GM12892 (cell line): Measurements from ENCODE around the gene ARHGEF6.

Experiments used
- DNase-seq: peaks from one replicate; pipeline ENCODE4 v3.0.0; 2011; ENCODE audit not compliant: insufficient read length
- FAIRE-seq: peaks from 2 replicates; lab custom pipeline; 2011; peaks lifted over from hg19 to GRCh38; lab: Jason Lieb, UNC
- POLR2A ChIP-seq: IDR thresholded peaks from 2 replicates; pipeline ENCODE4 v1.6.1; 2011; ENCODE audit warnings: low read depth, low read length, control low read depth
- POLR2AphosphoS5 ChIP-seq: IDR thresholded peaks from 2 replicates; pipeline ENCODE4 v1.6.1; 2011; ENCODE audit warnings: low read depth, low read length, control low read depth
- TAF1 ChIP-seq: IDR thresholded peaks from 2 replicates; pipeline ENCODE4 v1.6.1; 2011; ENCODE audit warnings: low read depth, mild to moderate bottlenecking, control low read depth, low read length, borderline replicate concordance

The ARHGEF6 gene

DNA sequence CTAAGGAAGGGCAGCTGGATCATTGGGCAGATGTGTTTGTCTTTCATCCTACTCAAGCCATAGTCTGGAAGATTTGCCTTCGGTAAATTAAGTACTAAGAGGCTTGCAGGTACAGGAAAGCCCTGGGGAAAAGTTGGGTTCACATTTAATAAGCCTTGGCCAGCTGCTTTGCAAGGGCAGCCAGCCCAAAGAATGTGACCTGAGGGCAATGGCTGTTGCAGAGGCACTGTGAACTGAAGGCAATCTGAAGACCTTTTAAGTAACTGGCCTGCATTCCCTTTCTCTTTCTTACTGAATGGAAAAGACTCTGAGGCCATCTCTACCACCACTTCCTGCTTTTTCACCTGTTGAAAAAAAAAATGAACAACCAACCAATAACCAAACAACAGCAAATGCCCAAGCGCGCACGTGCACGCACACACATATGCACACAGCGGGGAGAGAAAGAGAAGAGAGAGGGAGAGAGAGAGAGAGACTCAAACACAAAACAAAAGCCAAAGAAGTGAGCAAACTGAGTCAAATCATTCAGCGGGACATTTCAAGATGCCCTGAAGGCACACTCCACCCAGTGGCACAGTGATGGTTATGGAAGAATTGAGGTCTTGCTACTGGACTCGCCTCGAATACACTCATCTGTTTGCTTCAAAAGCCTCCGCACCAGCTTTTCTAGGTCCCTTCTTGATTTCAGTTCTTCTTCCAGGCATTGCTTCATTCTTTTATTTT is 113.1 kb downstream of the ARHGEF6 start:
- no peak for FAIRE-seq
- no peak for TF ChIP-seq POLR2AphosphoS5
- TF ChIP-seq POLR2A = no peak
- TF ChIP-seq TAF1 = no peak
- no peak for DNase-seq

DNA sequence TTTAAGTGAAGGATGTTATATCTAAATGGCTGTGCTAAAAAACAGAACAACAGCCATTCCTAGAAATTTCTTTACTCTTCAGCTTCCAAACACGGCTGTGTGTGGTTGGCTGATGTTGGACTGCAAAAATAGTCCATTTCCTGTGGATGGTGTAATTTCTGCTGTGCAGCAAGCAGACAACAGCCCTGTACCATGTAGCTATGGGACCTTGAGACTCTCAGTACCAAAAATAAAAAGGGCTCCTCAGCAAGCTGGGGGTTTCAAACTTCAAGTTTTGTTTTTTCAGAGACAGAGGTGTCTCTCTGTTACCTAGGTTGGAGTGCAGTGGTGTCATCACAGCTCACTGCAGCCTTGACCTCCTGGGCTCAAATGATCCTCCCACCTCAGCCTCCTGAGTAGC is 114.6 kb downstream of the ARHGEF6 start:
- no peak for TF ChIP-seq POLR2AphosphoS5
- DNase-seq = no peak
- FAIRE-seq = peak; percentile 17

DNA sequence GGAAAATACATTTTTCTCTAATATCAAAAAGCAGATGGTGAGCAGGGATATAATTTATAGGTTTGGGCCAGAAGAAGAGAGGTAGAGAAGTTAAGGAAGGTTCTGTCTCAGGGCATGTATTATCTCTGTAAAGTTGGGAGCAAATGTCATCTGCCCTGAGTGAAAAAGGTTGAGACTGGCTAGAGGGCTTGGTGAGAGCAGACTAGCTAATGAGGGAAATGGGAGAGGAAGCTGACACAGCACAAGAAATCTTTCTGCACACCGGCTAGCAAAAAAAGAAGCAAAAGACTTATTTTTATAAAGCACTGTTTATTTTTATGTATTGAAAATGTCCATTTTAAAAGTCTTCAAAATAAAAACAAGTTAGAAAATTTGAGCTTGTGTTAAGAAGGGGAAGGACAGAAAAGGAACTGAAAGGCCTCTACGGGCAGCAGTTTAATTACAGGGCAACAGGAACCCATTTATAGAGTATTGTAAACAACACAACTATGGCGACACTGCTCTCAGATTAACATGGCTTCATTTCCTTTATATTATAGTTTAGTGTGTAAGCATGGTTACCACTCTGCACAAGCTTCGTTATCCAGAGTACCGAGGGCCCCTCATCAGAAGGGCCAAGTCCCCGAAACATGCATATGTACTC is 115.4 kb downstream of the ARHGEF6 start:
- peak; percentile 17 for FAIRE-seq
- DNase-seq = no peak
- TF ChIP-seq TAF1 = no peak

DNA sequence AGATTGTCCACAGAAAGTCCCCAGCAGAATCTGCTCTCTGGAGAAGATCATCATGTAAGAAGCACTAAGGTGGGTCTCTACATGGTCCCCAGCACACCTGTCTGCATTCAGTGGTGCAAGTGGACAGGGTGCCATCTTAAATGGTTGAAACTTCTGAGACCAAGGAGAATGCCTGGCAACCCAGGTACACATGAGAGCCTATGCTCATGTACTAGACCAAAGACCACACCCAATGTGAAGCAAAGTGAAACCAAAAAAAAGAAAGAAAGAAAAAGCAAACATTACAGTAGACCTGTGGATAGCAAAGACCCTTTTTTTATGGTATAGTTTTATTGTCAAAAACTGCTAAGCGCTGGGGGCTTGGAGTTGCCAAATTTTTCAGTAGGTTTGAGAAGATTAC is 117.8 kb downstream of the ARHGEF6 start:
- DNase-seq (no peak), FAIRE-seq (peak; percentile 78)
- TF ChIP-seq TAF1 (no peak), POLR2A (no peak), POLR2AphosphoS5 (no peak)

DNA sequence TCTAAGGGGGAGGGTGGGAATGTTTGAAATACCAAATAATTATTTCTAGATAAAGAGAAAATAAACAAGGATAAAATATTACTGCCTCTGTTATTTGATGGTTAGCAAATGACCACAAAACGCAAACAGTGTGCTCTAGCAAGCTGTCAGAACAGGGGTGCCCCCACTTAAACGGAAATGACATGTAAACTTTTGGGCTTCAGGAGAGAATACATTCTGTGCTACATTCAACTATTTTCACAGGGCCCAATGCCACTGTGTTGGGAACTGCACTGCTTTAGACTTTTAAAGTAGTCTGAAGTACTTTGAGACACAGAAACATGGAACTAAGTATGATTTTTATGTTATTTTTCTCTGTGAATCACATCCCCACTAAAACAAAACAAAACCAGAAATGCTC is 118.6 kb downstream of the ARHGEF6 start:
- FAIRE-seq (peak; percentile 76), DNase-seq (no peak)
- TF ChIP-seq TAF1 (no peak), POLR2AphosphoS5 (no peak), POLR2A (no peak)

DNA sequence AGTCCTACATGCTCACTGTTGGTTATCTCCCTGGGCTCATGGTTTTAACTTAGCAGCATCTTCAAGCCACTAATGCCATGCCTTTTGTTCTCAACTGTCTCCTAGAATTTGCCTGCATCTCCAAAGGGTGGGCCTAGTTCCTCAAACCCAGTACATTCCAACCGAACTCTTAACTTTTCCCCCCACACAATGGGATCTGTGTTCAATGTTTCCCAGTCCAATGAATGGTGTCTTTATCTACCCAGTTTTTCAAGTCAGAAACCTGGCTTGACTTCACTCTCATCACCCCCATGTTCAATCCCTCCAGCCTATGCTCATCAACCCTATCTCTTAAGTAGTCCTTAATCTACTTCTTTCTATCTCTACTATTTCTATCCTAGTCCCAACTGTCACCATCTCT is 119.8 kb downstream of the ARHGEF6 start:
- DNase-seq = no peak
- TF ChIP-seq TAF1 (no peak), POLR2AphosphoS5 (no peak), POLR2A (no peak)
- no peak for FAIRE-seq

DNA sequence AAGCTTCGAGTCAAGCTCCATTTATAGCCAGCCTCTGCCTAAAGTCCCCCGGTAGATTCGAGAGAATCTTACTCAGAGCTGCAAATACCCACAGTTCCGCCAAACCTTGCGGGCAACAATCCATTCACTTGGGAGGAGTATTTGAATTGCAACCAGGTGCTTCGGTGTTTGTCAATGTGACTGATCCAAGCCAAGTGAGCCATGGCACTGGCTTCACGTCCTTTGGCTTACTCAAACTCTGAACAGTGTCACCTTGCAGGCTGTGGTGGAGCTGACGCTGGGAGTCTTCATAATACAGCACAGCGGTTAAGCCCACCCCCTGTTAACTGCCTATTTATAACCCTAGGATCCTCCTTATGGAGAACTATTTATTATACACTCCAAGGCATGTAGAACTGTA is 121.6 kb downstream of the ARHGEF6 start:
- FAIRE-seq (peak; percentile 38), DNase-seq (no peak)
- TF ChIP-seq POLR2A (no peak), TAF1 (no peak), POLR2AphosphoS5 (no peak)

DNA sequence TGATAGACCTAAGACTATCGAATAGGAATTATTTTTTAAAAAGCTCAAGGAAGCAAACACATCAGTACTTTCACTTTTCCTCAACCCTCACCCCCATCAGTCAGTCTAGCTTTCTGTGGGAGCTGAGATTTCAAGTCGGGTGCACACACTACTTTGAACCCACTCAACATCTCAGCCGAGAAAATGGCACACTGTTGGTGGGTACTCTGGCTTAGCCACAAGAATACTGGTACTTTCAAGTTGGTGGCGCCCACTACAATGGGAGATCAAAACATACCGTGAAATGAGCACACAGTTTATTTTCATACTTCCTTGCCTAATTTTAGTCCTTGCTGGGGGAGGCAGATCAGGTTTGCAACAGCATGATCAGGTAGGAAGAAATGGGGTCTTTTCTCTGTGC is 122.6 kb downstream of the ARHGEF6 start:
- DNase-seq = no peak
- FAIRE-seq = no peak
- no peak for TF ChIP-seq POLR2A
- TF ChIP-seq POLR2AphosphoS5 = no peak
- TF ChIP-seq TAF1 = no peak

DNA sequence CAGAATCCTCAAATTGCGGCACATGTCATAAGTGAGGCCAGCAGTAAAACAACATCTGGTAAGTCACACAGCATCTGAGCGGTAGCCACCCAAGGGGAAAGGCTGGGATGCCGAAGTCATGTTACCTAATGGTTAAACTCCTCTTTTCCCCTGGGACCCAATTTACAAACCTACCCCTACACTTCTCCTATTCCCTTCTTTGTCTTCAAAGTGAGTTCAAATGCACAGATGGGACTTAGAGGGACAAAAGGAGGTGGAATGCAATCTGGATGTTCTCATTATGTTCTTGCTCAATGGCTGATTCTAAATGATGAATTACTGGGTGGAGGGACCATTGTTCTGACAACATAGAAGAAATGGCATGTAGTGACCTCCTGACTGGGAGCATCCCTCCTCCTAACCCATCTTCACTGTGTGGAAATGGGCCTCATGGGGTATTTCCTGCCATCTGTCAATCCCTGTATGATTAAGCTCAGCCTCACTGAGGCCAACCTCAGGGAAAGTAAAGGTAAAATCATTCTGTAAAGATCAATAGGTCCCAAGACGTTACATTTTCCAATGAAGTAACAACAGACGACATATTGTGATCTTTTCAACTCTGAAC is 124.3 kb downstream of the ARHGEF6 start:
- DNase-seq (no peak), FAIRE-seq (no peak)
- TF ChIP-seq POLR2A = no peak

DNA sequence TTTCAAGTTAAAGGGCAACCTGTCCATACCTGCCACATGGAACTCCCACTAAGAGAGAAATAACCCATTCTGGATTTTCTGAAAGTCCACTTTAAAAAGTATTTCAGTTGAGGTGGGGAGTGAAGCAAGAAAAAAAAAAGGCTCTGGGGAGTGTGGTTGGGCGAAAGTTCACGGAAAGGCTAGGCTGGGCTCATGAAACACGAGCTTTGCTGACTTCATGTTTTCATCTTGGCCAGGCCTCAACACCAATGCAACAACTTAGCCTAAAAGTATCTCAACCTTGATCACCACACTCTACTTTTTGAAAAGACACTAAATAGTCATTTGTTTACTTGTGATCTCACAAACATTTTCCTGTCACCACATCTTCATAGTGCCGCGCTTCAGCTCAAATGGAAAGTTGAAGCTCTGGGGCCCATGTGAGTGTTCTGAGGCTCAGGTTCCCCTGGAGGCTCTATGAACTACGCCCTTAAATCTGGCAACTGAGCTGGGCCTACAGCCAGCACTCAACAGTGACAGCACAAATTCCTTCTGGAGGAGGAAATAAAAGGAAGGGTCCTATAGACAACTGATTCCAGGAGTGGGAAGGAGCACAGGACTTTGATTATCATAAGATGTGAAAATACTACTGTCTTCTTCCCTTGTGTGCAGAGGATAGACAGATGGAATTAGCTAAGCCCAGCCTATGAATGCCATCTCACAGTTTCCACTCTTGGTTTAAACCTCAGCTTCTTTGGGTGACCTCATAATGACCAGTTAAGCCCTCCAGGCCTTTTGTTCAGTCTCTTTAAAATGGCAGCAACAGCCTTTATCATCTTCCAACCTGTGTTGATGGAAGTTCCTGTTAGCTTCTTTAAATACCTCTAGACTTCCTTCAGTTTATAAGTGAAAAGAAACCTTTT is 127.7 kb downstream of the ARHGEF6 start:
- DNase-seq (no peak), FAIRE-seq (no peak)
- TF ChIP-seq POLR2AphosphoS5 = no peak
- TF ChIP-seq POLR2A = no peak
- TF ChIP-seq TAF1 = no peak

DNA sequence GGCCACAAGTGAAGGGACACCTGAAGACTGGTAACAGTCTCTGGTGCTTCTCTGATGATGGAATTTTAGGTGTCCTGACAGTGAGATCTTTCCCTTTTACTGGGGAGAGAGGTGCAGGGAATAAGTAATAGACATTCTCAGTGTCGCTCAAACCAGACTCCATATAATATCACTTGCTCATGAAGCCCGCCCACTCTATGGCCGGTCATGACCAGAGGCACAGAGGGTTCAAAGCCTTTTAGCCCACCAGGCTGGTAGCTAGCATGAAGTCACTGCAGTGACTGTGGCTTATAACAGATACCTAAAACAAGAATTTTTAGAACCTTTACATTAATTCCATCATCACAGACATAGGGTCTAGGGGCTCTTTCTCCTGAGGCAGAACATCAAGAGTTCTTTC is 129.9 kb downstream of the ARHGEF6 start:
- DNase-seq (no peak), FAIRE-seq (no peak)
- TF ChIP-seq POLR2AphosphoS5 (no peak), TAF1 (no peak), POLR2A (no peak)

DNA sequence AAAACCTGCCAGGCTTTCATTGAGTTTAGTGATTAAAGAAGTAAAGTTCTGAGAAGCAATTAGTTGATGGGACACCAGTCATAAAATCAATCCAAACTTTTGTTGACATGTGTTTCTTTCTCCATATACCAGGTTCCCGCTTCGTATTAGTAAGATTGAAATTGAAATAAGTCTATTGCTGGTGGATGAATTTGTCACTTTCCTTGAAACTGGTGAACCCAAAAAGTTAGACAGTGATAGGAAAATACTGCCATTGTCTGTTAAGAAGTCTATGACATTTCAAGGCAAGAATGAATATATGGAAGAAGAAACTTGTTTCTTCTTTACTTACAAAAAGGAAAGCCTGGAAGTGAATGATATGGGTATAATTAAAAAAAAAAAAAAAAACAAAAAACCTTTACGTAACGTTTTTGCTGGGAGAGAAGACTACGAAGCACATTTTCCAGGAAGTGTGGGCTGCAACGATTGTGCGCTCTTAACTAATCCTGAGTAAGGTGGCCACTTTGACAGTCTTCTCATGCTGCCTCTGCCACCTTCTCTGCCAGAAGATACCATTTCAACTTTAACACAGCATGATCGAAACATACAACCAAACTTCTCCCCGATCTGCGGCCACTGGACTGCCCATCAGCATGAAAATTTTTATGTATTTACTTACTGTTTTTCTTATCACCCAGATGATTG is 132.9 kb downstream of the ARHGEF6 start, which contains the start of gene CD40LG:
Gene CD40LG, plus strand, starts transcription at position 482 of the 684 bp plus-strand sequence. Its CDS starts 91 bp downstream, at position 573.
- FAIRE-seq (no peak), DNase-seq (no peak)
- no peak for TF ChIP-seq POLR2AphosphoS5
- no peak for TF ChIP-seq TAF1
- no peak for TF ChIP-seq POLR2A
